ENCODE data around the gene JAM3. TPM values are rescaled to one million over a fixed set of nuclear protein-coding genes. Genes with fewer than 3 reads are reported as not detected.
"Not testable (repeated sequence)": the region's sequence is repeated elsewhere in the genome, so short reads cannot be mapped to it uniquely, and the experiment has no call there.

The JAM3 gene
- polyA plus RNA-seq, 4 donors: 0.67 to 8.5 (median 4.5) TPM

GRCh38 chr11:134173296-134173695 lies 104.4 kb downstream of the JAM3 start:
- 98 to 100% (median 98%) methylated on average over 2 to 5 of the region's 5 CpGs for WGBS, 3 donors
- FAIRE-seq: no peak
- peaks cover 3 to 40% (median 27%) of the 10 kb centered on the region in 3 donors for H3K36me3 ChIP-seq (ENCODE audit: control insufficient read depth in 3 of 3, insufficient read depth in 2 of 3, low read depth in 1 of 3, low read length in 3 of 3)

GRCh38 chr11:134176284-134176683 lies 107.4 kb downstream of the JAM3 start:
- DNase-seq (no peak), FAIRE-seq (no peak)
- Histone ChIP-seq H3K27ac (ENCODE audit: low read depth in 1 of 3, low read length in 2 of 3) (no peak overlapping the region), H3K27me3 (ENCODE audit: control insufficient read depth in 3 of 3, insufficient read depth in 3 of 3, low read length in 3 of 3) (no peaks in the 10 kb centered on the region), H3K4me1 (ENCODE audit: control insufficient read depth in 3 of 3, insufficient read depth in 2 of 3, low read depth in 1 of 3, low read length in 2 of 3) (no peaks in the 10 kb centered on the region), H3K4me3 (ENCODE audit: low read depth in 1 of 3, low read length in 3 of 3) (no peak overlapping the region), H3K36me3 (ENCODE audit: control insufficient read depth in 3 of 3, insufficient read depth in 2 of 3, low read depth in 1 of 3, low read length in 3 of 3) (peaks cover 3 to 40% (median 15%) of the 10 kb centered on the region in 3 donors), H3K9me3 (ENCODE audit: control insufficient read depth in 2 of 2, insufficient read depth in 1 of 2, low read depth in 1 of 2, low read length in 1 of 2) (no peaks in the 10 kb centered on the region)
- 95 to 97% (median 97%) methylated on average over 13 of the region's 13 CpGs for WGBS, 3 donors

More at GRCh38 chr11:134173296-134173695, 104.4 kb downstream of the JAM3 start:
- no peaks in the 10 kb centered on the region for H3K9me3 ChIP-seq (ENCODE audit: control insufficient read depth in 2 of 2, insufficient read depth in 1 of 2, low read depth in 1 of 2, low read length in 1 of 2)
- no peak for DNase-seq
- no peak overlapping the region for H3K27ac ChIP-seq (ENCODE audit: low read depth in 1 of 3, low read length in 2 of 3)
- H3K27me3 ChIP-seq (ENCODE audit: control insufficient read depth in 3 of 3, insufficient read depth in 3 of 3, low read length in 3 of 3): no peaks in the 10 kb centered on the region
- H3K4me3 ChIP-seq (ENCODE audit: low read depth in 1 of 3, low read length in 3 of 3): no peak overlapping the region
- H3K4me1 ChIP-seq (ENCODE audit: control insufficient read depth in 3 of 3, insufficient read depth in 2 of 3, low read depth in 1 of 3, low read length in 2 of 3): no peaks in the 10 kb centered on the region

- peaks cover 5 to 33% (median 15%) of the 10 kb centered on the region in 3 donors for H3K36me3 ChIP-seq (ENCODE audit: control insufficient read depth in 3 of 3, insufficient read depth in 2 of 3, low read depth in 1 of 3, low read length in 3 of 3)
- no peaks in the 10 kb centered on the region for H3K27me3 ChIP-seq (ENCODE audit: control insufficient read depth in 3 of 3, insufficient read depth in 3 of 3, low read length in 3 of 3)
- FAIRE-seq (no peak), DNase-seq (no peak)
- H3K9me3 ChIP-seq (ENCODE audit: control insufficient read depth in 2 of 2, insufficient read depth in 1 of 2, low read depth in 1 of 2, low read length in 1 of 2): no peaks in the 10 kb centered on the region
- no peak overlapping the region for H3K27ac ChIP-seq (ENCODE audit: low read depth in 1 of 3, low read length in 2 of 3)
- H3K4me1 ChIP-seq (ENCODE audit: control insufficient read depth in 3 of 3, insufficient read depth in 2 of 3, low read depth in 1 of 3, low read length in 2 of 3): no peaks in the 10 kb centered on the region
- H3K4me3 ChIP-seq (ENCODE audit: low read depth in 1 of 3, low read length in 3 of 3): no peak overlapping the region
- 74 to 89% (median 89%) methylated on average over 5 of the region's 5 CpGs for WGBS, 3 donors
Observed at GRCh38 chr11:134178032-134178674, 109.3 kb downstream of the JAM3 start.

- DNase-seq (no peak), FAIRE-seq (no peak)
- Histone ChIP-seq H3K4me3 (ENCODE audit: low read depth in 1 of 3, low read length in 3 of 3) (no peak overlapping the region), H3K4me1 (ENCODE audit: control insufficient read depth in 3 of 3, insufficient read depth in 2 of 3, low read depth in 1 of 3, low read length in 2 of 3) (no peaks in the 10 kb centered on the region), H3K9me3 (ENCODE audit: control insufficient read depth in 2 of 2, insufficient read depth in 1 of 2, low read depth in 1 of 2, low read length in 1 of 2) (no peaks in the 10 kb centered on the region), H3K36me3 (ENCODE audit: control insufficient read depth in 3 of 3, insufficient read depth in 2 of 3, low read depth in 1 of 3, low read length in 3 of 3) (peaks cover 2 to 23% (median 18%) of the 10 kb centered on the region in 3 donors), H3K27me3 (ENCODE audit: control insufficient read depth in 3 of 3, insufficient read depth in 3 of 3, low read length in 3 of 3) (no peaks in the 10 kb centered on the region), H3K27ac (ENCODE audit: low read depth in 1 of 3, low read length in 2 of 3) (no peak overlapping the region)
- 93 to 96% (median 96%) methylated on average over 4 of the region's 4 CpGs for WGBS, 3 donors
Observed at GRCh38 chr11:134181707-134182106, 112.8 kb downstream of the JAM3 start.

GRCh38 chr11:134188092-134188491 lies 119.2 kb downstream of the JAM3 start:
- not testable (repeated sequence) for FAIRE-seq; H3K9me3 ChIP-seq (ENCODE audit: control insufficient read depth in 2 of 2, insufficient read depth in 1 of 2, low read depth in 1 of 2, low read length in 1 of 2); H3K27me3 ChIP-seq (ENCODE audit: control insufficient read depth in 3 of 3, insufficient read depth in 3 of 3, low read length in 3 of 3); DNase-seq; H3K27ac ChIP-seq (ENCODE audit: low read depth in 1 of 3, low read length in 2 of 3); H3K4me1 ChIP-seq (ENCODE audit: control insufficient read depth in 3 of 3, insufficient read depth in 2 of 3, low read depth in 1 of 3, low read length in 2 of 3); H3K4me3 ChIP-seq (ENCODE audit: low read depth in 1 of 3, low read length in 3 of 3)
- WGBS, 3 donors: 97 to 99% (median 99%) methylated on average over 8 of the region's 8 CpGs
- peaks cover 5 to 22% (median 20%) of the 10 kb centered on the region in 3 donors for H3K36me3 ChIP-seq (ENCODE audit: control insufficient read depth in 3 of 3, insufficient read depth in 2 of 3, low read depth in 1 of 3, low read length in 3 of 3)

GRCh38 chr11:134196756-134197155 lies 127.9 kb downstream of the JAM3 start:
- WGBS, 3 donors: 92 to 93% (median 92%) methylated on average over 4 of the region's 4 CpGs
- Histone ChIP-seq H3K4me3 (ENCODE audit: low read depth in 1 of 3, low read length in 3 of 3) (no peak overlapping the region), H3K9me3 (ENCODE audit: control insufficient read depth in 2 of 2, insufficient read depth in 1 of 2, low read depth in 1 of 2, low read length in 1 of 2) (no peaks in the 10 kb centered on the region), H3K4me1 (ENCODE audit: control insufficient read depth in 3 of 3, insufficient read depth in 2 of 3, low read depth in 1 of 3, low read length in 2 of 3) (no peaks in the 10 kb centered on the region), H3K27me3 (ENCODE audit: control insufficient read depth in 3 of 3, insufficient read depth in 3 of 3, low read length in 3 of 3) (no peaks in the 10 kb centered on the region), H3K27ac (ENCODE audit: low read depth in 1 of 3, low read length in 2 of 3) (no peak overlapping the region), H3K36me3 (ENCODE audit: control insufficient read depth in 3 of 3, insufficient read depth in 2 of 3, low read depth in 1 of 3, low read length in 3 of 3) (peaks cover 4 to 6% (median 6%) of the 10 kb centered on the region in 3 donors)
- DNase-seq (no peak), FAIRE-seq (no peak)

- FAIRE-seq: no peak
- H3K27me3 ChIP-seq (ENCODE audit: control insufficient read depth in 3 of 3, insufficient read depth in 3 of 3, low read length in 3 of 3): no peaks in the 10 kb centered on the region
- H3K4me1 ChIP-seq (ENCODE audit: control insufficient read depth in 3 of 3, insufficient read depth in 2 of 3, low read depth in 1 of 3, low read length in 2 of 3): no peaks in the 10 kb centered on the region
- 97 to 98% (median 97%) methylated on average over 9 of the region's 9 CpGs for WGBS, 3 donors
- no peak for DNase-seq
- H3K27ac ChIP-seq (ENCODE audit: low read depth in 1 of 3, low read length in 2 of 3): no peak overlapping the region
- H3K36me3 ChIP-seq (ENCODE audit: control insufficient read depth in 3 of 3, insufficient read depth in 2 of 3, low read depth in 1 of 3, low read length in 3 of 3): peaks cover 7 to 11% (median 11%) of the 10 kb centered on the region in 3 donors
- H3K4me3 ChIP-seq (ENCODE audit: low read depth in 1 of 3, low read length in 3 of 3): no peak overlapping the region
- no peaks in the 10 kb centered on the region for H3K9me3 ChIP-seq (ENCODE audit: control insufficient read depth in 2 of 2, insufficient read depth in 1 of 2, low read depth in 1 of 2, low read length in 1 of 2)
Observed at GRCh38 chr11:134199531-134199930, 130.7 kb downstream of the JAM3 start.

- Histone ChIP-seq H3K36me3 (ENCODE audit: control insufficient read depth in 3 of 3, insufficient read depth in 2 of 3, low read depth in 1 of 3, low read length in 3 of 3) (peaks cover 7 to 13% (median 9%) of the 10 kb centered on the region in 3 donors), H3K9me3 (ENCODE audit: control insufficient read depth in 2 of 2, insufficient read depth in 1 of 2, low read depth in 1 of 2, low read length in 1 of 2) (no peaks in the 10 kb centered on the region), H3K27me3 (ENCODE audit: control insufficient read depth in 3 of 3, insufficient read depth in 3 of 3, low read length in 3 of 3) (no peaks in the 10 kb centered on the region), H3K4me1 (ENCODE audit: control insufficient read depth in 3 of 3, insufficient read depth in 2 of 3, low read depth in 1 of 3, low read length in 2 of 3) (no peaks in the 10 kb centered on the region), H3K4me3 (ENCODE audit: low read depth in 1 of 3, low read length in 3 of 3) (no peak overlapping the region), H3K27ac (ENCODE audit: low read depth in 1 of 3, low read length in 2 of 3) (no peak overlapping the region)
- no peak for FAIRE-seq
- WGBS, 3 donors: 94 to 99% (median 98%) methylated on average over 6 of the region's 6 CpGs
- no peak for DNase-seq
Observed at GRCh38 chr11:134200688-134201087, 131.8 kb downstream of the JAM3 start.

Data from small intestine (tissue), 7 donors.